HG03442 (cell line): ENCODE results near the gene CAMK1D.
"Not testable (repeated sequence)": the region's sequence is repeated elsewhere in the genome, so short reads cannot be mapped to it uniquely, and the experiment has no call there.

Experiments
- ATAC-seq: cut with Tn5 transposase; IDR thresholded peaks from one replicate; pipeline ENCODE4 v1.9.1; 2021; ENCODE audit warnings: mild to moderate bottlenecking, moderate library complexity; ENCODE audit not compliant: unreplicated experiment

Gene CAMK1D

GRCh38 chr10:12710157-12710556 lies 360.8 kb downstream of the CAMK1D start:
- ATAC-seq, result no peak

- ATAC-seq, result peak; percentile 60
Measured at GRCh38 chr10:12710594-12711349, 361.4 kb downstream of the CAMK1D start.

GRCh38 chr10:12711350-12711708 lies 362.0 kb downstream of the CAMK1D start:
- no peak for ATAC-seq

- ATAC-seq, result no peak
Measured at GRCh38 chr10:12712293-12712983, 363.1 kb downstream of the CAMK1D start.

- ATAC-seq, result not testable (repeated sequence)
Measured at GRCh38 chr10:12712984-12713316, 363.6 kb downstream of the CAMK1D start.

GRCh38 chr10:12716042-12716441 lies 366.7 kb downstream of the CAMK1D start:
- no peak for ATAC-seq

- no peak for ATAC-seq
Measured at GRCh38 chr10:12717981-12718707, 368.8 kb downstream of the CAMK1D start.

GRCh38 chr10:12719365-12719764 lies 370.0 kb downstream of the CAMK1D start:
- no peak for ATAC-seq

- no peak for ATAC-seq
Measured at GRCh38 chr10:12720217-12720981, 371.1 kb downstream of the CAMK1D start.

GRCh38 chr10:12721334-12721733 lies 372.0 kb downstream of the CAMK1D start:
- ATAC-seq, result no peak

- ATAC-seq, result no peak
Measured at GRCh38 chr10:12723220-12723619, 373.9 kb downstream of the CAMK1D start.

- no peak for ATAC-seq
Measured at GRCh38 chr10:12724807-12725579, 375.6 kb downstream of the CAMK1D start.

GRCh38 chr10:12725580-12725888 lies 376.2 kb downstream of the CAMK1D start:
- ATAC-seq, result not testable (repeated sequence)

GRCh38 chr10:12726971-12727831 lies 377.9 kb downstream of the CAMK1D start:
- no peak for ATAC-seq

GRCh38 chr10:12727832-12728215 lies 378.5 kb downstream of the CAMK1D start:
- ATAC-seq, result no peak

GRCh38 chr10:12728494-12728893 lies 379.1 kb downstream of the CAMK1D start:
- ATAC-seq, result no peak

- ATAC-seq, result no peak
Measured at GRCh38 chr10:12729885-12730284, 380.5 kb downstream of the CAMK1D start.

GRCh38 chr10:12730809-12731519 lies 381.6 kb downstream of the CAMK1D start:
- ATAC-seq, result no peak

- no peak for ATAC-seq
Measured at GRCh38 chr10:12733271-12733670, 383.9 kb downstream of the CAMK1D start.
